ENCODE data around the gene ADCY1. TPM values are rescaled to one million over a fixed set of nuclear protein-coding genes. Genes with fewer than 3 reads are reported as not detected.

The ADCY1 gene
- total and polyA plus RNA-seq, 8 donors: 0.55 to 2.8 (median 2.5) TPM

DNA sequence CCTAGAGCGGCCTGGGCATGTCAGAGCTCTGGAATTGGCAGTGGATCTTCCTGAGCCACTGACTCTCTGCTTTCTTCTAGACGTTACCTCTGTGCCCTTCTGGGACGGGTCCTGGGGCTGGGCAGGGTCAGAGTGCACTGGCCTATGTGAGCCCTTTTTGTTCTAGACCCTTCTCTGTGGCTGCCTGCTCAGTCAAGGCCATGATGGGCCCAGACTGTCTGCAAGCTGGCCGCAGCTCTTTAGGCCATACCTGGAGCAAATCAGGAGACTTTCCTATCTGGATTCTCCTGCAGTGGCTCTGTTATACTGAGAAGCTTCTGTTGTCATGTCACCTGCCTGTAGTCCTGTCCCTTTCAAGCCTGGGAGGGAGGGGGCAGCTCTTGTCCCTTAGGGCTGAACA, 70.1 kb downstream of the ADCY1 start:
- H3K9me3 ChIP-seq: no peaks in the 10 kb centered on the region
- DNase-seq (no peak), ATAC-seq (no peak)
- intact Hi-C loops (cut with DNase I): no loop called here
- no peaks in the 10 kb centered on the region for H3K4me1 ChIP-seq
- no peaks in the 10 kb centered on the region for H3K36me3 ChIP-seq
- no peak overlapping the region for H3K27ac ChIP-seq
- TF ChIP-seq, protein P1, sequence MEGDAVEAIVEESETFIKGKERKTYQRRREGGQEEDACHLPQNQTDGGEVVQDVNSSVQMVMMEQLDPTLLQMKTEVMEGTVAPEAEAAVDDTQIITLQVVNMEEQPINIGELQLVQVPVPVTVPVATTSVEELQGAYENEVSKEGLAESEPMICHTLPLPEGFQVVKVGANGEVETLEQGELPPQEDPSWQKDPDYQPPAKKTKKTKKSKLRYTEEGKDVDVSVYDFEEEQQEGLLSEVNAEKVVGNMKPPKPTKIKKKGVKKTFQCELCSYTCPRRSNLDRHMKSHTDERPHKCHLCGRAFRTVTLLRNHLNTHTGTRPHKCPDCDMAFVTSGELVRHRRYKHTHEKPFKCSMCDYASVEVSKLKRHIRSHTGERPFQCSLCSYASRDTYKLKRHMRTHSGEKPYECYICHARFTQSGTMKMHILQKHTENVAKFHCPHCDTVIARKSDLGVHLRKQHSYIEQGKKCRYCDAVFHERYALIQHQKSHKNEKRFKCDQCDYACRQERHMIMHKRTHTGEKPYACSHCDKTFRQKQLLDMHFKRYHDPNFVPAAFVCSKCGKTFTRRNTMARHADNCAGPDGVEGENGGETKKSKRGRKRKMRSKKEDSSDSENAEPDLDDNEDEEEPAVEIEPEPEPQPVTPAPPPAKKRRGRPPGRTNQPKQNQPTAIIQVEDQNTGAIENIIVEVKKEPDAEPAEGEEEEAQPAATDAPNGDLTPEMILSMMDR (IDR thresholded peaks at IDR 0.05): no peak
- H3K27me3 ChIP-seq: no peaks in the 10 kb centered on the region
- no peak overlapping the region for H3K4me3 ChIP-seq

DNA sequence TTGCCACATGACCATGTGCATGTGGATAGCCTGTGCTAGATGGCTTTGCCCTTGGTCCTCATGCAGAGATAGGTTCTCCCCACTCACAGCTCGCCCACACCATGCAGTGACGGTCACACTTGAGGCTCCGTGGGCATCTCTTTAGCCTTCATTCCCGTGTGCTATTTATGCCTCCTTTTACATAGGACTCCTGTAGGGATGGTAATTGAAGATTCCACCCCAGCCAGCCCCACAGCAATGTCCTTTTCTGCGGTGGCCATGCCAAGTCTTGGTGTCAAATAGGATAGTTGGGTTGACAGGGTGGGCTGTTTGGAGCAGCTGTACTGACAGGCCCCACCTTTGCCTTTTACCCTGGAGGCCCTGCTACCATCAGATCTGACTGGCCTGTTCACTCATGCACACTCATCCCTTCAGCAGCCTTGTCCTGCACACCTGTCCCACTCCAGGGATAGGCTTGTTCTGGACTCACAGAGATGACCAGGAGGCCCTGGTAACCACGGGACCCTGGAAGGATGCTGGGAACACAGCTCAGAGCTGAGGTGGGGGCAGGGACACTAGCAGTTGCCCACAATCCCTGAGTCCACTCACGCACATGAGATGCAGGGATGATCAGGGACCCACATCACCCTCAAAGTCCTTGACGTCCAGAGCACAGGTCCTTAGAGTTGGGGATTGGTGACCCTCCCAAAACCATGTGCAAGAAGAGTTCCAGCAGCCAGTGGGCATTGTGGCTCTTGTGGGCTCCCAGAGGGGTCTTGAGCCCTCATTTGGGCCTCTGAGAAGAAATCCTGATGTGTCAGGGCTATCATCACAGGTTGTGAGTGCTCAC, 71.2 kb downstream of the ADCY1 start:
- no peaks in the 10 kb centered on the region for H3K4me1 ChIP-seq
- no peaks in the 10 kb centered on the region for H3K9me3 ChIP-seq
- H3K4me3 ChIP-seq: no peak overlapping the region
- intact Hi-C loops (cut with DNase I): no loop called here
- H3K27ac ChIP-seq: no peak overlapping the region
- TF ChIP-seq, protein P1 (IDR thresholded peaks at IDR 0.05): no peak
- no peak for ATAC-seq
- DNase-seq: no peak
- H3K27me3 ChIP-seq: no peaks in the 10 kb centered on the region
- no peaks in the 10 kb centered on the region for H3K36me3 ChIP-seq

DNA sequence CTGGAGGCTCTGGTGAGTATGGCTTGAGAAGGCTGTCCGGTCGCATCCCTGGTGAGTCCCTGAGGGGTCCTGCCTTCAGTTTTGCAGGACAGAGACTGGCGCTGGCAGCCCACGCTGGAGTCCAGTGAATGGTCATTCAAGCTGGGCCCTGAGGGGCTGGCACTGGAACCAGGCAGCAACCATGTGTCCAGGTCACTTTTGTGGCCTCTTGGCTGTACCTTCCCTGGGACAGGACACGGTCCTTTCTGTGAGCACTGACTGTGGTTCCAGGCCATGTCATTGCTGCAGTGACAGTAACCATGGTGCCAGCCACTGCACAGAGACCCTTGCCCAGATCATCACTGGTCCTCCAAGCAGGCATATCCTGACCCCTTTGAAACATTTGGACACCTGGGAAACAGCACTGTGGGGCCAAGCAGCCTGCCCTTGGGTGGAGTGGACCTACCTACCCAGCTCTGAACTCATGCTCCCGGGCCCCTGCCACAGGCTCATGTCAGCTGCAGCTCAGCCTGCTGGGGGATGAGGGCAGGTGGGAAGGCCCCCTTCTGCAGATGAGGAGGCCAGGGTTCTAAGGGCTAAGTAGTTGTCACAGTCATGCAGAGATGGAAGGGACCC, 72.1 kb downstream of the ADCY1 start:
- DNase-seq (no peak), ATAC-seq (no peak)
- H3K9me3 ChIP-seq: no peaks in the 10 kb centered on the region
- H3K27me3 ChIP-seq: no peaks in the 10 kb centered on the region
- no peaks in the 10 kb centered on the region for H3K36me3 ChIP-seq
- no peak overlapping the region for H3K27ac ChIP-seq
- no peaks in the 10 kb centered on the region for H3K4me1 ChIP-seq
- intact Hi-C loops (cut with DNase I): no loop called here
- H3K4me3 ChIP-seq: no peak overlapping the region
- TF ChIP-seq, protein P1 (IDR thresholded peaks at IDR 0.05): no peak

DNA sequence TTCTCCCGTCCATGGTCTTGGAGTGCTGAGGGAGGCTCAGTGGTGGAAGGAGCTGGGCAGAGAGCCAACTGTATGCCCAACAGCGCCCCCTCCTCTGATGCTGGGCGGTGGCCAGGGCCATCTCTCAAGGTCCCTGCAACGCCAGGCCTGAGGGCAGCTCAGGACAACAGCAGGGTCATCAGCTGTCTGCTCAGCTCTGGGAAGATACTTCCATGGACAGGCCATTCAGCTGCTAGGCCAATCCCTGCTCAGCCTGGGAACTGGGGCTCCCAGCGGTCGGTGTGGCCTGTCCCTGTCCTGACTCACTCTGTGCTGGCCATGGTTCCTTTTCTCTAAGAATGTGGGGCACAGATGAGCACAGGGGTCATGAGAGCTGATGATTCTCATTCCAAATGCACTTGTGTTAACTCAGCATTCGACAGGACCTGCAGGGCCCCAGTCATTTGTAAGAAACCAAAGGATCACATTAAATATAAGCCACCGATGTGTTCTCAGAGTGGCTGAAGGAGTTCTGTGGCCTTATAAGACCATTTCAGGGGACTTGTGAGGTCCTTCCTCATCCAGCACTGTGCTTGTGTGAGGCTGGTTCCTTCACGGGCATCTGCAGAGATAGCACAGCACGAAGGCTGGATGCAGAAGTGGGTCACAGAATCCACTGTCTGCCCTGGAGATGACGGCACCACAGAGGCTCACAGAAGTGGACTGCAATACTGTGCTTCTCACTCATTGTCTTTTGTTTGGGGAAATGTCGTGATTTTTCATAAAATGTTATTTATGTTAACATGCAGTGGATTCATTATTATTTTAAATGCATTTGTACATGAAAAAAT, 73.0 kb downstream of the ADCY1 start:
- ATAC-seq (no peak), DNase-seq (no peak)
- intact Hi-C loops (cut with DNase I): no loop called here

More for the DNA sequence above, 73.0 kb downstream of the ADCY1 start:
- Histone ChIP-seq H3K9me3 (no peaks in the 10 kb centered on the region), H3K4me1 (no peaks in the 10 kb centered on the region), H3K36me3 (no peaks in the 10 kb centered on the region), H3K27ac (no peak overlapping the region), H3K4me3 (no peak overlapping the region), H3K27me3 (no peaks in the 10 kb centered on the region)
- TF ChIP-seq, protein P1 (IDR thresholded peaks at IDR 0.05): no peak
